Stimulated activated CD4-positive, alpha-beta T cell treated with anti-CD3 and anti-CD28 coated beads, Interleukin-12 subunit alpha, Interleukin-12 subunit beta, amount 100 ng/mL, for 24 hours (primary cell): Measurements from ENCODE around the gene MPV17L.
A peak's percentile ranks its signal among the peaks of the same experiment; 100 is the strongest.
"Not testable (repeated sequence)": the region's sequence is repeated elsewhere in the genome, so short reads cannot be mapped to it uniquely, and the experiment has no call there.

Experiments
- DNase-seq, 2 experiments: peaks; one replicate each; pipeline ENCODE4 v3.0.0-alpha.2; 2020; ENCODE audit warnings: low read depth in 2 of 2

MPV17L gene

DNA sequence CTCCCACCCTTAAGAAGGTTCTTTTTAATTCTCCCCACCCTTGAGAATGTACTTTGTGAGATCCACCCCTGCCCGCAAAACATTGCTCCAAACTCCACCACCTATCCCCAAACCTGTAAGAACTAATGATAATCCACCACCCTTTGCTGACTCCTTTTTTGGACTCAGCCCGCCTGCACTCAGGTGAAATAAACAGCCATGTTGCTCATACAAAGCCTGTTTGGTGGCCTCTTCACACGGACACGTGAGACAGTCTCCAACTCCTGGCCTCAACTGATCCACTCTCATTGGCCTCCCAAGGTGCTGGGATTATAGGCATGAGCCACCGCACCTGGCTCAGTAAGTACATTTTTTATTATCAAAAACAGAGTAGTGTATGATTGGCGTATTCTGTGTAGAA is 13.9 kb downstream of the MPV17L start:
- not testable (repeated sequence) for DNase-seq

DNA sequence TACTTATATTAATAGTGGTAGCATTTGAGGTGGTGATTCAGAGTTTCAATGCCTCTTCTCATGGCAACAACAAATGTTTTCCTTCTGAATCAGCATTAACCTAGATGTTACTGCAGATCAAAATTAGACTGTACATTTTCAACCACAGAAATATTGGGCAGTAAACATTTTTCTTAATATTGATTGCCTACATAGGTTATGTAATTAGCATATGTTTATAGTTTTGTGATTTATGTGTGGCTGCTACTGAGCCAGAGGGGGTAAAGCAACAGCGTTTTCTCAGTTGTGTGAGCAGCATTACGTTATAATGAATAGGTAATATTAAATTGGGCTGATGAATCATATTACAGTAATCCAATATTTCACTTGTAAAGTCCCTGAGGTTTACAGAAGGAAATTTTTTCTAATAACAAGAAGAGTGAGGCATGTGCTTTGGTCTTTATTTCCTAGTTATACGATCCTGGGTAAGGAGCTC is 20.0 kb downstream of the MPV17L start:
- no peak for DNase-seq

DNA sequence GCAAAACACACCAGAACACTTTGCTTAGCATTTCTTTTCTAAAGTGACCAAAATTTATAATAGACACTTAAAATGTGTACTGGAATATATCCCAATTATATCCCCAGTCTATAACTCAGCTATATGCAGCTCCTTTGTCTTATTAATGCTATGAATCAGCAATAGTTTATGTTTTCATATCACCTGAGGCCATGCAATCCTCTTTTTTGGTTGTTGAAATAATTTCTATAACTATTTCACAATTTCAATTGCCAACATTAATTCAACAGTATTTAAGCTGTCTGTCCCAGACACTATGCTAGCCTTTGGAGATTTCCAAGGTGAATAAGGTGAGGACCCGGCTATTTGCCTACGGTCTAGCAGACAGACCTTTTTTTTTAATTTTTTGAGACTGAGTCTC is 21.6 kb downstream of the MPV17L start:
- DNase-seq, result no peak

DNA sequence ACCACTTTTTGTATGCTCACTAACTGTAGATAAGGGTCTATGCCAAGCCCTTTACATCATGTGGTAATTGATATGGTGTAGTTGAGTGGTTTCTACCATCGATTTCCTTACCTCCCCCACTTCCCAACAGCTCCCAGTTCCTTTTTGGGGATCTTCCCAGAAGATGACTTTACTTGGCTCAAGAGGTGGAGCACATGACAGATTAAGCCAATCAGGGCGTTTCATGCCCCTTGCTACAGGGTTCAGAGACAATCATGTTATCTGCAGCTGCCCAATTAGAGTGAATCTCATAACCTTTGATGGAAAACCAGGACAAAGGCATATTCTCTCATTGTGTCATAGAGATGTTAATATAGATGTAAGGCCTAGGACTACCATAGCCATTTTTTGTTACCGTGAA is 22.7 kb downstream of the MPV17L start:
- no peak for DNase-seq

DNA sequence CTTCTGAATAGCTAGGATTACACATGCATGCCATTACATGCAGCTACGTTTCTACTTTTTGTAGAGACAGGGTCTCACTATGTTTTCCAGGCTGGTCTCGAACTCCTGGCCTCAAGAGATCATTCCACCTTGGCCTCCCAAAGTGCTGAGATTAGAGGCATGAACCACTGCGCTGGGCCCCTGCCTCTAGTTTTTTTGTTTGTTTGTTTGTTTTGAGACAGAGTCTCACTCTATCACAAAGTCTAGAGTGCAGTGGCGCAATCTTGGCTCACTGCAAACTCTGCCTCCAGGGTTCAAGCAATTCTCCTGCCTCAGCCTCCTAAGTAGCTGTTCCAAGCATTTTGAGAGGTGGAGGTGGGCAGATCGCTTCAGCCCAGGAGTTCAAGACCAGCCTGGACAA is 26.1 kb downstream of the MPV17L start:
- DNase-seq, result not testable (repeated sequence)

- DNase-seq, result no peak
Observed at GRCh38 chr16:15422222-15422621, 26.7 kb downstream of the MPV17L start.

DNA sequence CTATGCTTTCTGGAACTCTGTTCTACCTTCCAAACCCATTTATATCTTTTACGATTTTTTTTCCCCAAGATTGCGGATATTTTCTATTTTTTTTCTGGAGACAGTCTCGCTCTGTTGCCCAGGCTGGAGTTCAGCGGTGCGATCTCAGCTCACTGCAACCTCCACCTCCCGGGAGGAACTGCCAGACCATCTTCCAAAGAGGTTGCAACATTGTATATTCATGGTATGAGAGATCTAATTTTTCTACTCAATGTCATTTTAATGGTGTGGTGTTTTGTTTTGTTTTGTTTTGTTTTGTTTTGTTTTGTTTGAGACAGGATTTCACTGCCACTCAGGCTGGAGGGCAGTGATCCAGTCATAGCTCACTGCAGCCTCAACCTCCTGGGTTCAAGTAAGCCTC is 30.3 kb downstream of the MPV17L start:
- DNase-seq, result no peak

- DNase-seq, result no peak
Observed at GRCh38 chr16:15426796-15427195, 31.2 kb downstream of the MPV17L start.

DNA sequence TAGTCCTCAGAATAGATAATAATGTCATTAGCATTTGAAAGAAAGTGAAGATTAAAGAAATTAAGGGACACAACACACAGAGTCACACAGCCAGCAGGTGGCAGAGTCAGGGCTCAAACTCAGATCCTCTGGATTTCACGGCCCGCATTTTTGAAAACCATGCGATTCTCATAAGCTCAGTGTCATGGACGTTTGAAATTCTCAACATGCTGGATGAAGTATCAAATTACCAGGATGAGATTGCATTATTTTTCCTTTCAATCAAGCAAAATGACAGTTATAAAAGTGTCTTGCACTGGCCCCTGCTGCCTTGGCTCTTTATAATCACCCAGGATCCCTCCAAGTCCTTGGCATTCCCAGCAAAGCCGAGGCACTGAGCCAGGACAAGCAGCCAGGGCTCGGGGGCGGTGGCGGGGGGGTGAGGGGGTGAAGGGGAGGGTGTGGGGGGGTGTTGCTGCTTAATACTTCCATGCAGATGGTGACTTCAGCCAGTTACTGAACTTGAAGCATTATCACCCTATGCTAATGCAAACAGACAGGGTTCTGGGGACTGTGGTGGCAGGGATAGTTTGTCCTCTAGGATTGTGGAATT is 32.2 kb downstream of the MPV17L start:
- peak; percentile 19 to 47 for DNase-seq

DNA sequence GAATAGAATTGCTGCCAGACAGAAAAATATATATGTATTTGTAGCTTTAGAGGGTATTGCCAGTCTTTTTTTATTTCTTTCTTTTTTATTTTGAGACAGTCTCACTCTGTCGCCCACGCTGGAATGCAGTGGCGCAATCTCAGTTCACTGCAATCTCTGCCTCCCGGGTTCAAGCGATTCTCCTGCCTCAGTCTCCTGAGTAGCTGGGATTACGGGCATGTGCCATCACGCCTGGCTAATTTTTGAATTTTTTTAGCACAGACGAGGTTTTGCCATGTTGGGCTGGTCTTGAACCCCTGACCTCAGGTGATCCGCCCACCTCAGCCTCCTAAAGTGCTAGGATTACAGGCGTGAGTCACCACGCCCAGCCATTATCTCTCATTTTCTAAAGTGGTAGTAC is 35.3 kb downstream of the MPV17L start:
- not testable (repeated sequence) for DNase-seq

- DNase-seq, result no peak
Observed at GRCh38 chr16:15434079-15434424, 38.5 kb downstream of the MPV17L start.

GRCh38 chr16:15434425-15435215 is 39.1 kb downstream of the MPV17L start, which contains the start of gene BMERB1:
Gene BMERB1 (plus strand): TSS chr16:15434588. CDS start chr16:15434654, 66 bp downstream.
- peak; percentile 51 to 63 for DNase-seq

DNA sequence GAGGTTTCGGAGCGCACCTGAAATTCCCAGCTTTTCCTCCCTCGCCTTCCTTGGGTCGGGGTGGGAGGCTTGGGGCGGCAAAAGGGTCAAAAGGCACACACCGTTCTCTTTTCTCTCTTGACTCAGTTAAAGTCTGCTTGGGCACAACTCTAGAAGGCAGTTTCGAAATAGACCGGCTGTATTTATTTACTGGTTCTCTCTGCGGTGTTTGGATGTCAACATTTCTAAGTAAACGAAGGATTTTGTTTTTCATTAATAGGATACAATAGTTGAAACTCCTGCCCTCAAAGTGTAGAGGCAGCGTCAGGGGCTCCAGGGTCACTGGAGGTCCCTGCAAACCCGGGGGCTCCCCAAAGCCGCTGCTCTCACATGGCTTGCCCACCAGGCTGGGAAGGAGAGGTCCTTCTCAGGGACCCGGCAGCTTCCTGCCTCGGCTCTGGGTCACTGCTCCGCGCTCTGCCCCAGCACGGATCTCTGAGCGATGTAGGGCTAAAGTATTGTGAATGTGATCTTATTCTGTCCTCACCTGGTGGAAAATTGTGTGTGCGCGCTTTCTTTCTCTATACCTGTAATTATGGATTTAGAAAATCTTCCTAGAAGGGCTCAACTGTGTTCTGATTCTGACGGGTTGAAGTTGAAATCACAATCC is 39.8 kb downstream of the MPV17L start:
- no peak for DNase-seq

DNA sequence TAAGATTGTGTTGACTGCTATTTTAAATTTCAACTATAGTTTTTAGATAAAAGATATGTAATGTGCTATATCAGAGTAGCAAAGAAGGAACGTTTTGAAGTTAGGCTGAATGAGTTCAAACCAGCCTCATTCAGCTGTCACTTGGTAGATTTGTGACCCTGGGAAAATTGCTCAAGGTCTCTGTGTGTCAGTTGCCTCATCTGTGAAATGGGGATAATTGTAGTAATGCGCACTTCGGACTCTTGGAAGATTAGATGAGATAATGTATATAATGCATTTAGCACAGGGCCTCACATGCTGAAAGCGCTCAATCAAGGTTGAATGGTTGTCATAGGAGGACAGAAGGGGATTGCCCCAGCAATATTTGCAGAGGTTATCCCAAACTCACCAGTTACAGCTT is 43.5 kb downstream of the MPV17L start:
- DNase-seq, result no peak

GRCh38 chr16:15439521-15439920 is 44.0 kb downstream of the MPV17L start:
- DNase-seq, result no peak

DNA sequence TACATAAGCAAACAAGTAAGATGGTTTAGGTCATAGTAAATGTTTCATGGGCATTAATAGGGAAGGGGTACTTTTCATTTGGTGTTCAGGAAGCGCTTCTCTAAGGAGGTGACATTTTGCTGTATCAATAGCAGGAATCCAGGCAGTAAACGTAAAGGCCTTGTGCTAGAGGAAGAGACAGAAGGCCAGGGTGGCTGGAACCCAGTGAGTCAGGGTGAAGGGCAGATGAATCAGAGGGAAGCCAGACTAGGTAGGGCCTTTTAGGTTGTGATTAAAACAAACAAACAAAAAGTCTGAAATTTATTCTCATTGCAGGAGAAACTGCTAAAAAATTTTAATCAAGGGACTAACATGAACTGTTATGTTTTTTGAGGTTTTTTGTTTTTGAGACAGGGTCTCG is 45.3 kb downstream of the MPV17L start:
- DNase-seq, result no peak

DNA sequence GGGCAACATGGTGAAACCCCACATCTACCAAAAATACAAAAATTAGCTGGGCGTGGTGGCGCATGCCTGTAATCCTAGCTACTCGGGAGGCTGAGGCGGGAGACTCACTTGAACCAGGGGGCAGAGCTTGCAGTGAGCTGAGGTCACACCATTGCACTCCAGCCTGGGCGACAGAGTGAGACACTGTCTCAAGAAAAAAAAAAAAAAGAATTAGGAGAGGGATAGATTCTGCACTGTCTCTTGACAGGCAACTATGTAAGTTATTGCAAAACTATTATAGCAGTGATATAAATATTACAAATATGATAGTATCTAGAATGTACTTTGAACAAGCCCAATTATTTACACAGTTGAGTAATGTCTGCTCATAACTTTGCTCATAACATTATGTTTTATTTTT is 46.6 kb downstream of the MPV17L start:
- DNase-seq, result not testable (repeated sequence)

- no peak for DNase-seq
Observed at GRCh38 chr16:15443753-15444152, 48.2 kb downstream of the MPV17L start.

- DNase-seq, result no peak
Observed at GRCh38 chr16:15444264-15444663, 48.7 kb downstream of the MPV17L start.

DNA sequence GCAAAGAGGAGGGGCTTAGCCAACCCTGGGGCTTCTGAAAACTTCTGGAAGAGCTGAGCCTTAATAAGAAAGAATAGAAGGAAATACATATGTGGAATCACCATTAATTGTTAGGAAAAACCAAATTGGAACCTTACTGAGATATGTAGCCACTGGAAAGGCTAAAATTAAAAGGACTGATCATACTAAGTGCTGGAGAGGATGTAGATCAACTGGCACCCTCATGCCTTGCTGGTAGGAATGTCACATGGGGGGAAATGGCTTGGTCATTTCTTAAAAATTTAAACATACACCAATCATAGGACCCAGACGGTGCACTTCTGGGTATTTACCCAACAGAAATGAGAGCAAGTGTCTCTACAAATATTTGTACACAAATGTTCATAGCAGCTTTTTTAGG is 49.9 kb downstream of the MPV17L start:
- no peak for DNase-seq

DNA sequence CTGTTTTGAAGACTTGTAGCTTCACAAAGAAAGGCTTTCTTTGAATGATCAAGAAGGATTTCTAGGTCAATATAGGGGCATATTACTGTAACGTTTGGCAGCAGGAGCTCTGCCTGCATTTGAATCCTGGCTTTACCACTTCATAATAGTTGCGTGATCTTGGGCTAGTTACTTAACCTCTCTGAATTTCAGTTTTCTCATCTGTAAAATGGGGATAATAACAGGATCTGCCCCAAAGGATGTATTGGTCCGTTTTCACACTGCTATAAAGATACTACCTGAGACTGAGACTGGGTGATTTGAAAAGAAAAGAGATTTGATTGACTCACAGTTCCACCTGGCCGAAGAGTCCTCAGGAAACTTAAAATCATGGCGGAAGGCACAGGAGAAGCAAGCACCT is 51.3 kb downstream of the MPV17L start:
- DNase-seq, result no peak

DNA sequence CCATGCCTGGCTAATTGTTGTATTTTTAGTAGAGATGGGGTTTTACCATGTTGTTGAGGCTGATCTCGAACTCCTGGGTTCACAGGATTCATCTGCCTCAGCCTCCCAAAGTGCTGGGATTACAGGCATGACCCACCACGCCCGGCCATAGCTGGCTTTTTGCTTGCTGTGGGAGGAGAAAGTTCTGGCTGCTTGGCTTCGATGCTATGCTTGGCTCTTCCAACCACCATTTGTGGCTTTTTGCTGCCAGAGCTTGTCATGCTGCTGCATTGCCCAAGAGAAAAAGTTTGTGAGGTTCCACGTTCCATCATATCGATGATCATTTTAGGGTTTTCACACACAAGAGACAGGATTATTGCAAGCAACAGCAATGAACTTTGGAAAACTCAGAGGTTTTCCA is 55.1 kb downstream of the MPV17L start:
- no peak for DNase-seq
